Esophagus muscularis mucosa (tissue), 4 donors: ENCODE results near the gene OXCT1. TPM values are rescaled to one million over a fixed set of nuclear protein-coding genes. Genes with fewer than 3 reads are reported as not detected.

Experiments used
- DNase-seq: peaks from one replicate; pipeline ENCODE4 v3.0.0-alpha.2; 2017; ENCODE audit errors: extremely low spot score
- H3K27ac ChIP-seq, 4 donors: fragments of 200-600 bp; sonication (generic); replicated peaks in 1 of 4; 1 replicate in 3 of 4; 2 replicates in 1 of 4; pipeline ENCODE4 v1.5.1; 2016 to 2019; ENCODE audit warnings: mild to moderate bottlenecking in 1 of 4
- H3K27me3 ChIP-seq, 4 donors: fragments of 200-600 bp; sonication (generic); one replicate each; pipeline versions ENCODE4 v1.5.1 to v1.6.0; 2016 to 2019
- H3K36me3 ChIP-seq, 4 donors: fragments of 200-600 bp; sonication (generic); one replicate each; pipeline ENCODE4 v1.5.1; 2016 to 2019
- H3K4me1 ChIP-seq, 4 donors: fragments of 200-600 bp; sonication (generic); one replicate each; pipeline ENCODE4 v1.5.1; 2016 to 2019
- H3K4me3 ChIP-seq, 4 donors: fragments of 200-600 bp; sonication (generic); 1 replicate in 2 of 4; 2 replicates in 2 of 4; pipeline ENCODE4 v1.5.1; 2016 to 2019; ENCODE audit warnings: mild to moderate bottlenecking in 4 of 4, moderate library complexity in 1 of 4
- H3K9me3 ChIP-seq, 4 donors: fragments of 200-600 bp; sonication (generic); 1 replicate in 3 of 4; 2 replicates in 1 of 4; pipeline ENCODE4 v1.5.1; 2016 to 2019
- EP300 ChIP-seq: sonication (generic); formaldehyde crosslinking; IDR thresholded peaks from one replicate; pipeline ENCODE4 v1.6.1; 2017; ENCODE audit warnings: antibody characterized with exemption
- POLR2A ChIP-seq: fragments of 450-650 bp; IDR thresholded peaks from one replicate; pipeline ENCODE4 v1.6.1; 2017; ENCODE audit warnings: antibody characterized with exemption, moderate library complexity, mild to moderate bottlenecking, low read depth
- POLR2AphosphoS5 ChIP-seq, 2 donors: sonication (generic); formaldehyde crosslinking; IDR thresholded peaks; one replicate each; pipeline ENCODE4 v1.6.1; 2017; ENCODE audit warnings: antibody characterized with exemption in 2 of 2
- WGBS: methylation state at CpG from one replicate; pipeline ENCODE4 v1.1.5; 2018; 5-methylcytosine and 5-hydroxymethylcytosine counted together
- intact Hi-C: fragments of 100-400 bp; cut with DNase I; formaldehyde crosslinking; loops from one replicate; pipeline ENCODE4 v1.15.1; 2023
- total RNA-seq, 4 donors: library from RNA; depleted of rRNA; stranded (reverse); fragments of >200 nt; gene quantifications; one replicate each; pipeline versions ENCODE4 v1.1.0 to v1.2.1, GENCODE V29; 2016
- TF ChIP-seq, protein P1 (sequence below), 3 experiments: fragments of 200-600 bp in 2 of 3; fragments of 450-650 bp in 1 of 3; sonication (generic) in 2 of 3; IDR thresholded peaks; one replicate each; pipeline ENCODE4 v1.5.1; 2017 to 2019; ENCODE audit warnings: antibody characterized with exemption in 3 of 3, mild to moderate bottlenecking in 2 of 3, moderate library complexity in 1 of 3

The OXCT1 gene
- total RNA-seq, 4 donors from 2014 or later, result 30.8 to 47.6 (median 37.7) TPM

DNA sequence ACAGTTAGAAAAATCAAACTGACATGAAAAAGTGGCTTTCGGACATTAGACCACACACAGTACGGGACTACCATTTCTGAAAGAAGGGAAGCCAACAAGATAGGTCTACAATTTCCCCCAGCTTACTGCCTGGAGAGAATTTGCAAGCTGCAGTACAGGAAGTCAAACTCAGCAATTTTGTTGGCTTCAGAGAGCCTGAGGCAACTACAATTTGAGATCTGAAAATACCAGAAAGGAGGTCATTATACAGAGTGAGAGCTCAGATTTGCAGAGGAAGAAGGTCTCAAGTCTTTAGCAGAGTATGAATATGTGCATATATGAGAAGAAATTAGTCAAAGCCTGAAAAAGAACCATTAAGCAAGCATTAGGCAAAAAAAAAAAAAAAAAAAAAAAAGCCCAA lies 83.0 kb downstream of the OXCT1 start:
- no peaks in the 10 kb centered on the region for H3K9me3 ChIP-seq
- 91% methylated on average over 2 of the region's 2 CpGs for WGBS
- no peak for DNase-seq
- intact Hi-C loops, result no loop called here
- H3K27me3 ChIP-seq, result no peaks in the 10 kb centered on the region
- H3K36me3 ChIP-seq, result peaks cover 0 to 2% (median 0%) of the 10 kb centered on the region in 4 donors
- peaks cover 19 to 34% (median 32%) of the 10 kb centered on the region in 4 donors for H3K4me1 ChIP-seq
- no peak overlapping the region for H3K27ac ChIP-seq
- TF ChIP-seq, protein P1, sequence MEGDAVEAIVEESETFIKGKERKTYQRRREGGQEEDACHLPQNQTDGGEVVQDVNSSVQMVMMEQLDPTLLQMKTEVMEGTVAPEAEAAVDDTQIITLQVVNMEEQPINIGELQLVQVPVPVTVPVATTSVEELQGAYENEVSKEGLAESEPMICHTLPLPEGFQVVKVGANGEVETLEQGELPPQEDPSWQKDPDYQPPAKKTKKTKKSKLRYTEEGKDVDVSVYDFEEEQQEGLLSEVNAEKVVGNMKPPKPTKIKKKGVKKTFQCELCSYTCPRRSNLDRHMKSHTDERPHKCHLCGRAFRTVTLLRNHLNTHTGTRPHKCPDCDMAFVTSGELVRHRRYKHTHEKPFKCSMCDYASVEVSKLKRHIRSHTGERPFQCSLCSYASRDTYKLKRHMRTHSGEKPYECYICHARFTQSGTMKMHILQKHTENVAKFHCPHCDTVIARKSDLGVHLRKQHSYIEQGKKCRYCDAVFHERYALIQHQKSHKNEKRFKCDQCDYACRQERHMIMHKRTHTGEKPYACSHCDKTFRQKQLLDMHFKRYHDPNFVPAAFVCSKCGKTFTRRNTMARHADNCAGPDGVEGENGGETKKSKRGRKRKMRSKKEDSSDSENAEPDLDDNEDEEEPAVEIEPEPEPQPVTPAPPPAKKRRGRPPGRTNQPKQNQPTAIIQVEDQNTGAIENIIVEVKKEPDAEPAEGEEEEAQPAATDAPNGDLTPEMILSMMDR (IDR thresholded peaks at IDR 0.05), result no peak
- TF ChIP-seq POLR2A (no peak), EP300 (no peak), POLR2AphosphoS5 (IDR thresholded peaks at IDR 0.05) (no peak)
- H3K4me3 ChIP-seq, result no peak overlapping the region

DNA sequence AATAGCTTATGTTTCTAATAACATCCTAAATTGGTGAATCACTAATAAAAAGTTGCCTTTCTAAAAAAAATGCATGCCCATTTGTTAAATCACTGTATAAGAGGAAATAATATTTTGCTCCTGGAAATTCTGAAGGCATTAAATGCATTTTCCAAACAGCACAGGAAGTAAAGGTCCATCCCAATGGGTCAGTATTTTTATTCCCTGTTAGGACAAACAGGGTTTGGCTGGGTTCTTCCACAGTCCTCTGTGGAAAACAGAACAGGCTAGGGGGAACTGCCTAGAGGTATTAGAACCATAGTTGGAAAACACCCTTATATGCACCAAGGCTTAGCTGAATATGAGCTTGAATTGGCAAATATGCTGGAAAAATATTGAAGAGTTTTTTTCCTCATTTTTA lies 85.2 kb downstream of the OXCT1 start:
- intact Hi-C loops, result no loop called here
- TF ChIP-seq POLR2AphosphoS5 (IDR thresholded peaks at IDR 0.05), result no peak
- no peaks in the 10 kb centered on the region for H3K9me3 ChIP-seq
- DNase-seq, result no peak
- H3K27me3 ChIP-seq, result no peaks in the 10 kb centered on the region
- H3K4me3 ChIP-seq, result no peak overlapping the region
- peaks cover 0 to 6% (median 0%) of the 10 kb centered on the region in 4 donors for H3K36me3 ChIP-seq
- H3K4me1 ChIP-seq, result peaks cover 17 to 30% (median 24%) of the 10 kb centered on the region in 4 donors
- no peak overlapping the region for H3K27ac ChIP-seq

DNA sequence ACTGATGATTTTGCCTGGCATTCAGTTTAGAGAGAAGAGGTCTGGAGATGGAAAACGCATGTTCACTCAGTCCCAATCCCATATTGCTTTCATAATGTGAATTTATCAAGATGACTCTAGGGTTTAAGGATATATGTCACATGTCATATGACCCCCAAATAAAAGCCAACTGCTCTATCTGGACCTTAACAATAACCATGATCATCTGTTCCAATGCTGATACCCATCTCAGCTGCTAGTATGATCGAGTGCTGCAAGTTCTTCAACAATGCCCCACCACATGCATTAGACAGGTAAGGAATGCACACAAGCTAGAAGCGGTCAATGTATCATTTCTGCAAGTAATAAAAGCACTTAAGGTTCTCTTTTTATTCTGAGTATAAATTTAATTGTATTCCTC lies 91.8 kb downstream of the OXCT1 start:
- TF ChIP-seq EP300 (no peak), POLR2A (no peak), POLR2AphosphoS5 (IDR thresholded peaks at IDR 0.05) (no peak)
- TF ChIP-seq, protein P1 (IDR thresholded peaks at IDR 0.05), result no peak
- H3K27me3 ChIP-seq, result no peaks in the 10 kb centered on the region
- intact Hi-C loops, result no loop called here
- WGBS, result 94% methylated on average over 3 of the region's 3 CpGs
- no peaks in the 10 kb centered on the region for H3K9me3 ChIP-seq
- no peak overlapping the region for H3K4me3 ChIP-seq
- H3K27ac ChIP-seq, result no peak overlapping the region
- H3K36me3 ChIP-seq, result peaks cover 0 to 7% (median 0%) of the 10 kb centered on the region in 4 donors
- no peaks in the 10 kb centered on the region for H3K4me1 ChIP-seq
- DNase-seq, result no peak

DNA sequence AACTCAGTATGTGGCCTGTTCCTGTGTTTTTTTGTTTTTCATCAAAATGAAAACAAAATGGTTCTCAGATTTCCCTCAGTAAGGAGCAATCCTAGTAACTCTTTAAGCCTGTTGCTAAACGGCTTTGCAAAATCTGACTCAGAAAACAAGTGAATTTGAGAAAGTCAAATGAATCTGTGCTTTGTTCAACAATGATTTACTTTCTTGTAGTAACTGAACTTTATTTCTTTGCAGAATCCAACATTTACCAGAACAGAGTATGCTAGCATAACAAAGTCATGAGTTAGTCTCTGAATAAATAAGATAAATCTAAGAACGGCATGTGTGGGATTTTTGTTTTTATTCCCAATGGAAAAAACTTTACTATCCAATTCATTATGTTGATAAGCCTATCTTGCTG lies 93.8 kb downstream of the OXCT1 start:
- DNase-seq, result no peak
- no peak for TF ChIP-seq EP300
- no peak for TF ChIP-seq POLR2AphosphoS5 (IDR thresholded peaks at IDR 0.05)
- TF ChIP-seq POLR2A, result no peak
- TF ChIP-seq, protein P1 (IDR thresholded peaks at IDR 0.05), result no peak
- Histone ChIP-seq H3K36me3 (peaks cover 0 to 8% (median 0%) of the 10 kb centered on the region in 4 donors), H3K27me3 (no peaks in the 10 kb centered on the region), H3K27ac (no peak overlapping the region), H3K4me3 (no peak overlapping the region), H3K9me3 (no peaks in the 10 kb centered on the region), H3K4me1 (no peaks in the 10 kb centered on the region)
- WGBS, result 88% methylated on average over 2 of the region's 2 CpGs
- intact Hi-C loops, result no loop called here

DNA sequence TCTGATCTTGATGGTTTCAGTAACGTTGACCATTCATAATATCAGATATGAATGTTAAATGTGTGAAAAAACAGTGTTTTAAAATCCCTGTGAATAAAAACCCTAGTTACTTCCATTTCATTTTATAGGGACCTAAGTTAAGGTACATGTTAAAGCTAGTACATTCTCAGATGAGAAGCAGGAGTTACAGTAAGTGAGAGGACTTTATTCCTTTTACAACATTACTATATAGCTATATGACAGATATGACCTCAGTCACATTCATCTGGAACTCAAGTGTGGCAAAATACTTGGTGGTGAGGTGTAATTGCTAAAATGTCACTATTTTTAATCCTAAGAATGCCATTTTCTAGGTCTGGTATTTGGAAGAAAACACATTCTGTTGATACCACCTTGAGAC lies 96.4 kb downstream of the OXCT1 start:
- intact Hi-C loops, result no loop called here
- Histone ChIP-seq H3K27ac (no peak overlapping the region), H3K36me3 (peaks cover 0 to 7% (median 0%) of the 10 kb centered on the region in 4 donors), H3K27me3 (no peaks in the 10 kb centered on the region), H3K4me3 (no peak overlapping the region), H3K9me3 (no peaks in the 10 kb centered on the region), H3K4me1 (no peaks in the 10 kb centered on the region)
- DNase-seq, result no peak
- TF ChIP-seq POLR2AphosphoS5 (IDR thresholded peaks at IDR 0.05) (no peak), POLR2A (no peak), EP300 (no peak)
- TF ChIP-seq, protein P1 (IDR thresholded peaks at IDR 0.05), result no peak
- 100% methylated on average over 1 of the region's 1 CpG for WGBS
